Mesodermal cell (in vitro differentiated cells): Measurements from ENCODE around the gene TOMM40.
"Not testable (repeated sequence)": the region's sequence is repeated elsewhere in the genome, so short reads cannot be mapped to it uniquely, and the experiment has no call there.

Experiments used
- H3K27ac ChIP-seq: 2 replicates; pipeline ENCODE4 v1.7.0; 2013; ENCODE audit warnings: mild to moderate bottlenecking, low read depth, low read length, moderate library complexity; ENCODE audit not compliant: severe bottlenecking
- H3K36me3 ChIP-seq: 2 replicates; pipeline ENCODE4 v1.7.1; 2013; ENCODE audit warnings: mild to moderate bottlenecking, low read length, moderate library complexity; ENCODE audit not compliant: control insufficient read depth, insufficient read depth
- H3K4me1 ChIP-seq: one replicate; pipeline ENCODE4 v1.7.1; 2013; ENCODE audit warnings: mild to moderate bottlenecking, low read length; ENCODE audit not compliant: insufficient read depth, control insufficient read depth, poor library complexity, severe bottlenecking
- H3K4me3 ChIP-seq: 2 replicates; pipeline ENCODE4 v1.7.0; 2013; ENCODE audit warnings: low read length, control low read depth, mild to moderate bottlenecking; ENCODE audit not compliant: insufficient read depth, poor library complexity, severe bottlenecking; ENCODE audit errors: extremely low read depth
- H3K9me3 ChIP-seq: 2 replicates; pipeline ENCODE4 v1.7.1; 2013; ENCODE audit warnings: mild to moderate bottlenecking, low read length, moderate library complexity; ENCODE audit not compliant: control insufficient read depth
- WGBS, 2 experiments: methylation state at CpG; one replicate each; pipeline ENCODE4 v1.1.5; 2013; ENCODE audit warnings: missing lambda C conversion rate in 2 of 2; ENCODE audit not compliant: insufficient coverage in 2 of 2; 5-methylcytosine and 5-hydroxymethylcytosine counted together

TOMM40 gene

GRCh38 chr19:44911896-44912295, 20.8 kb downstream of the TOMM40 start:
- H3K4me1 ChIP-seq, result peaks cover 22% of the 10 kb centered on the region
- 90 to 100% methylated on average over 5 of the region's 6 CpGs for WGBS, 2 experiments
- H3K4me3 ChIP-seq, H3K9me3 ChIP-seq, H3K27ac ChIP-seq: not testable (repeated sequence)
- peaks cover 23% of the 10 kb centered on the region for H3K36me3 ChIP-seq

GRCh38 chr19:44912854-44913253, 21.8 kb downstream of the TOMM40 start:
- H3K36me3 ChIP-seq, result peaks cover 14% of the 10 kb centered on the region
- no peak overlapping the region for H3K27ac ChIP-seq
- H3K4me1 ChIP-seq, result peaks cover 22% of the 10 kb centered on the region
- H3K4me3 ChIP-seq, result no peak overlapping the region
- H3K9me3 ChIP-seq, result no peaks in the 10 kb centered on the region
- 86 to 93% methylated on average over 3 of the region's 6 CpGs for WGBS, 2 experiments

- Histone ChIP-seq H3K27ac (peak overlapping the region; percentile 91), H3K36me3 (peaks cover 11% of the 10 kb centered on the region), H3K4me1 (peaks cover 22% of the 10 kb centered on the region), H3K4me3 (peak overlapping the region; percentile 46)
- H3K9me3 ChIP-seq, result not testable (repeated sequence)
- WGBS, 2 experiments, result 68 to 76% methylated on average over 13 to 16 of the region's 23 CpGs
Measured at GRCh38 chr19:44913512-44914432, 22.7 kb downstream of the TOMM40 start.

- not testable (repeated sequence) for H3K9me3 ChIP-seq, H3K36me3 ChIP-seq
- peaks cover 22% of the 10 kb centered on the region for H3K4me1 ChIP-seq
- H3K27ac ChIP-seq, result peak within 1 kb of the TSS; percentile 91
- peak within 1 kb of the TSS; percentile 46 for H3K4me3 ChIP-seq
- 3 to 4% methylated on average over 12 to 16 of the region's 28 CpGs for WGBS, 2 experiments
Measured at GRCh38 chr19:44914433-44915206, 23.6 kb downstream of the TOMM40 start, which contains the start of gene APOC1. Gene APOC1, plus strand, starts transcription at chr19:44914608. Its CDS starts 284 bp downstream, at chr19:44914892.

GRCh38 chr19:44924243-44924725, 33.2 kb downstream of the TOMM40 start:
- H3K4me3 ChIP-seq, result no peak overlapping the region
- H3K36me3 ChIP-seq, result peaks cover 2% of the 10 kb centered on the region
- H3K4me1 ChIP-seq, result no peaks in the 10 kb centered on the region
- 93 to 94% methylated on average over 7 of the region's 8 CpGs for WGBS, 2 experiments
- no peaks in the 10 kb centered on the region for H3K9me3 ChIP-seq
- H3K27ac ChIP-seq, result no peak overlapping the region

GRCh38 chr19:44925114-44925891, 34.2 kb downstream of the TOMM40 start:
- Histone ChIP-seq H3K27ac (no peak overlapping the region), H3K9me3 (no peaks in the 10 kb centered on the region), H3K4me3 (no peak overlapping the region), H3K36me3 (no peaks in the 10 kb centered on the region), H3K4me1 (no peaks in the 10 kb centered on the region)
- WGBS, 2 experiments, result 86 to 100% methylated on average over 3 to 5 of the region's 8 CpGs

GRCh38 chr19:44926245-44927077, 35.4 kb downstream of the TOMM40 start:
- not testable (repeated sequence) for H3K36me3 ChIP-seq, H3K4me3 ChIP-seq, H3K4me1 ChIP-seq, H3K27ac ChIP-seq, H3K9me3 ChIP-seq
- 77 to 88% methylated on average over 6 to 7 of the region's 19 CpGs for WGBS, 2 experiments

- no peak overlapping the region for H3K27ac ChIP-seq
- no peaks in the 10 kb centered on the region for H3K36me3 ChIP-seq
- WGBS, 2 experiments, result 84 to 92% methylated on average over 5 of the region's 5 CpGs
- H3K4me3 ChIP-seq, result no peak overlapping the region
- H3K9me3 ChIP-seq, result no peaks in the 10 kb centered on the region
- no peaks in the 10 kb centered on the region for H3K4me1 ChIP-seq
Measured at GRCh38 chr19:44927746-44928145, 36.7 kb downstream of the TOMM40 start.

GRCh38 chr19:44930088-44930487, 39.0 kb downstream of the TOMM40 start:
- no peak overlapping the region for H3K27ac ChIP-seq
- no peak overlapping the region for H3K4me3 ChIP-seq
- H3K4me1 ChIP-seq, result no peaks in the 10 kb centered on the region
- no peaks in the 10 kb centered on the region for H3K9me3 ChIP-seq
- 90 to 94% methylated on average over 7 of the region's 7 CpGs for WGBS, 2 experiments
- H3K36me3 ChIP-seq, result no peaks in the 10 kb centered on the region
